A673 (cell line): ENCODE results near the gene TEX14.

ENCODE experiments used
- EZH2 ChIP-seq: fragments of 200-600 bp; sonication (generic); IDR thresholded peaks from 2 replicates; pipeline ENCODE4 v1.6.1; 2017; ENCODE audit warnings: borderline replicate concordance, low read depth, mild to moderate bottlenecking, mixed read lengths, antibody characterized with exemption, low read length; ENCODE audit not compliant: poor library complexity, severe bottlenecking
- TF ChIP-seq, protein P1 (sequence below): fragments of 300-800, 200-600 bp; sonication (generic); conservative IDR thresholded peaks from 2 replicates; pipeline ENCODE4 v1.5.1; 2017; ENCODE audit warnings: low read depth, mild to moderate bottlenecking, antibody characterized with exemption, low read length, moderate library complexity, mixed read lengths

DNA sequence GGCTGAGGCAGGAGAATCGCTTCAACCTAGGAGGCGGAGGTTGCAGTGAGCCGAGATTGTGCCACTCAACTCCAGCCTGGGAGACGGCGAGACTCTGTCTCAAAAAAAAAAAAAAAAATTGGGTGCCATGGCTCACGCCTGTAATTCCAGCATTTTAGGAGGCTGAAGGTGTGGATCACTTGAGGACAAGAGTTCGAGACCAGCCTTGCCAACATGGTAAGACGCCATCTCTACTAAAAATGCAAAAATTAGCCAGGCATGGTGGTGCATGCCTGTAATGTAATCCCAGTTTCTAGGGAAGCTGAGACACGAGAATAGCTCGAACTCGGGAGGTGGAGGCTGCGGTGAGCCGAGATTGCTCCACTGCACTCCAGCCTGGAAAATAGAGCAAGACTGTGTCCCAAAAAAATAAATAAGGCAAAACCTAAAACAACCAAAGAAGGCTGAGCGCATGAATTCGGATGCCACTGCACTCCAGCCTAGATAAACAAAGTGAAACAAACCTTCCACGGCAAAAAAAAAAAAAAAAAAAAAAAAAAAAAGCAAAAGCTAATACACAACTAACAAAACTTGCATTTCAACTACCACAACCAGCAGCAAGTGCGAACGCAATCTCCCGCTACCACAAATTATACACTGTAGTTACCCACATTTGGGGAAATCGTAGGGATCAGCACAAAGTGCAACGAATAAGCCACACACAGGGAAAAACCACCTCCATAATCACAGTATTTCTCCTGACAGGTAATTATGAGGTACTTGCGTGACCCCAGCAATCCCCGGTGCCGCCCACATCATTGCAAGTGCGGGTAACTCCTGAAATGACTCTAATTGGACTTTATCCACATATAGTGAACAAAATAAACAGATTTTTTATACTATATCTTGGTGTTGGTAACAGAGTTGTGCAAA lies 25.6 kb downstream of the TEX14 start:
- TF ChIP-seq, protein P1, sequence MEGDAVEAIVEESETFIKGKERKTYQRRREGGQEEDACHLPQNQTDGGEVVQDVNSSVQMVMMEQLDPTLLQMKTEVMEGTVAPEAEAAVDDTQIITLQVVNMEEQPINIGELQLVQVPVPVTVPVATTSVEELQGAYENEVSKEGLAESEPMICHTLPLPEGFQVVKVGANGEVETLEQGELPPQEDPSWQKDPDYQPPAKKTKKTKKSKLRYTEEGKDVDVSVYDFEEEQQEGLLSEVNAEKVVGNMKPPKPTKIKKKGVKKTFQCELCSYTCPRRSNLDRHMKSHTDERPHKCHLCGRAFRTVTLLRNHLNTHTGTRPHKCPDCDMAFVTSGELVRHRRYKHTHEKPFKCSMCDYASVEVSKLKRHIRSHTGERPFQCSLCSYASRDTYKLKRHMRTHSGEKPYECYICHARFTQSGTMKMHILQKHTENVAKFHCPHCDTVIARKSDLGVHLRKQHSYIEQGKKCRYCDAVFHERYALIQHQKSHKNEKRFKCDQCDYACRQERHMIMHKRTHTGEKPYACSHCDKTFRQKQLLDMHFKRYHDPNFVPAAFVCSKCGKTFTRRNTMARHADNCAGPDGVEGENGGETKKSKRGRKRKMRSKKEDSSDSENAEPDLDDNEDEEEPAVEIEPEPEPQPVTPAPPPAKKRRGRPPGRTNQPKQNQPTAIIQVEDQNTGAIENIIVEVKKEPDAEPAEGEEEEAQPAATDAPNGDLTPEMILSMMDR: no peak
- no peak for TF ChIP-seq EZH2
